ENCODE measurements around the gene AKAP13.

AKAP13 gene

DNA sequence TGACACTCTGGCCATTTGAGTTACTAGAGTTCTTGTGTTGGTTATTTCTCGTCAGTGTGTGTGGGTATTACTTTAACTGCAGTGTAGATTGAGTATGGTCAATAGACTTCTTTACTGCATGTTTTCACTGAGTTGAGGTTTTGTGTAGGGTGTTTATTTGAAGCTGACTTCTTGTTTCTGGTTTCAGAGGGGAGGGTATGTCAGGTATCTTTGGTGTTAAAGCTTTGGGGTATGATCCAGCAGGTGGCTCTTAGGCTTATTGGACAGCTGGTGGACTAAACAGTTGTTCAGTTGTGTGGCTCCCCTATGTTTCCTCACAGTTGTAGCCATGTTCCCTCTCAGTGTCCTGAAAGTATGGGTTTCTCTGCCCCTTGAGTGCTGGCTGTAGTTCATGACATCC, 72.0 kb downstream of the AKAP13 start:
- Mint-ChIP-seq H3K9me3 (peaks cover 47% of the 10 kb centered on the region), H3K27ac (peak overlapping the region in 2 of 3 experiments; percentile 2 to 32), H3K36me3 (ENCODE audit: low read depth) (peaks cover 56% of the 10 kb centered on the region), H3K4me1 (peaks cover 36% of the 10 kb centered on the region), H3K27me3 (ENCODE audit: low read depth) (no peaks in the 10 kb centered on the region), H3K4me3 (no peak overlapping the region)
- TF ChIP-seq, protein P1, sequence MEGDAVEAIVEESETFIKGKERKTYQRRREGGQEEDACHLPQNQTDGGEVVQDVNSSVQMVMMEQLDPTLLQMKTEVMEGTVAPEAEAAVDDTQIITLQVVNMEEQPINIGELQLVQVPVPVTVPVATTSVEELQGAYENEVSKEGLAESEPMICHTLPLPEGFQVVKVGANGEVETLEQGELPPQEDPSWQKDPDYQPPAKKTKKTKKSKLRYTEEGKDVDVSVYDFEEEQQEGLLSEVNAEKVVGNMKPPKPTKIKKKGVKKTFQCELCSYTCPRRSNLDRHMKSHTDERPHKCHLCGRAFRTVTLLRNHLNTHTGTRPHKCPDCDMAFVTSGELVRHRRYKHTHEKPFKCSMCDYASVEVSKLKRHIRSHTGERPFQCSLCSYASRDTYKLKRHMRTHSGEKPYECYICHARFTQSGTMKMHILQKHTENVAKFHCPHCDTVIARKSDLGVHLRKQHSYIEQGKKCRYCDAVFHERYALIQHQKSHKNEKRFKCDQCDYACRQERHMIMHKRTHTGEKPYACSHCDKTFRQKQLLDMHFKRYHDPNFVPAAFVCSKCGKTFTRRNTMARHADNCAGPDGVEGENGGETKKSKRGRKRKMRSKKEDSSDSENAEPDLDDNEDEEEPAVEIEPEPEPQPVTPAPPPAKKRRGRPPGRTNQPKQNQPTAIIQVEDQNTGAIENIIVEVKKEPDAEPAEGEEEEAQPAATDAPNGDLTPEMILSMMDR (IDR thresholded peaks at IDR 0.05; ENCODE audit: unreplicated experiment in 3 of 3), result no peak

DNA sequence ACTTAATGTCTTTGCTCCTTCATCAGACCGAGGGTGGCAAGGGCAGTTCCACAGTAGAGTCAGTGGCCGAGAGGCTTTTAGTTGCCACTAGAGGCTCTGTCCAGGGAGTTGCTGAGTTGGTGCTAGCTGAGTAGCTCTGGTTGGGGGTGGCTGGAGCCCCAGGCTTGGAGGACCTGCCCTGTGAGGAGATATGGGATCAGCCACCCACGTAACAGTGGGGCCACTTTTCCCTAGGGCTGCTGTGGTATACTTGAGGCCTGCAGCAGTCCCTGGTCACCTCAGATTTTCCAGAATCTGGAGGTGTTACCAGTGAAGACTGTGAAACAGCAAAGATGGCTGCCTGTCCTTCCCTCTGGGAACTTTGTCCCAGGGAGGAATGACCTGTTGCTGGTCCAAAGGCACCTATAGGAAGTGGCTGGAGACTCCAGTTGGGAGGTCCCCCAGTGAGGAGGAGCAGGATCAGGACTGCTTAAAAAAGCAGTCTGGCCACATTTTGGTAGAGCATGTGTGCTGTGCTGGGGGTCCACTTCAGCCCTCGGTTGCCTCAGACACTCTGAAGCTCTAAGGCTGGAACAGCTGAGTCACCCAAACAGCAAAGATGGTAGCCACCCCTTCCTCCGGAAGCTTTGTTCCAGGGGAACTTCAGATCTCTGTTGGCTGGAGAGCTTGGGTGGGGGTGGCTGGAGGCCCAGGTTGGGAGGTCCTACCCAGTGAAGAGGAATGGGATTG, 72.9 kb downstream of the AKAP13 start:
- Mint-ChIP-seq H3K9me3 (peaks cover 38% of the 10 kb centered on the region), H3K27ac (no peak overlapping the region), H3K36me3 (ENCODE audit: low read depth) (peaks cover 49% of the 10 kb centered on the region), H3K27me3 (ENCODE audit: low read depth) (no peaks in the 10 kb centered on the region), H3K4me3 (no peak overlapping the region), H3K4me1 (peaks cover 38% of the 10 kb centered on the region)
- TF ChIP-seq, protein P1 (IDR thresholded peaks at IDR 0.05; ENCODE audit: unreplicated experiment in 3 of 3), result no peak

DNA sequence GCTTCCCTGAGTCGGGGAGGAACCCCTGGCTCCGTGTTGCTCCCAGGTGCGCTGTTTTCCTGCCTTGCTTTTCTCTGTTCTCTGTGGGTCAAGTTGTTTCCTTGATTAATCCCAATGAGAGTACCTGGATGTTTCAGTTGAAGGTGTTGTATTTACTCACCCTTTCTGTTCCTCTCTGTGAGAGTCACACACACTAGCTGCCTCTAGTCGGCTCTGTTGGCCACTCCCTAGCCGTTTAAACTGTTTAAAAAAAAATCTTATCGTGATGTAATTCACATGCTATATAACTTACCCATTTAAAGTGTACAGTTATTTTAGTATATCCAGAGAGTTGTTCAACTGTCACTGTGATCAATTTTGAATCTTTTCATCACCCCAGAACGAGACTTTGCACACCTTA, 74.0 kb downstream of the AKAP13 start:
- Mint-ChIP-seq H3K9me3 (peaks cover 32% of the 10 kb centered on the region), H3K4me3 (no peak overlapping the region), H3K27ac (peak overlapping the region; percentile 9 to 32 (median 11)), H3K27me3 (ENCODE audit: low read depth) (no peaks in the 10 kb centered on the region), H3K36me3 (ENCODE audit: low read depth) (peaks cover 41% of the 10 kb centered on the region), H3K4me1 (peaks cover 42% of the 10 kb centered on the region)
- TF ChIP-seq, protein P1 (IDR thresholded peaks at IDR 0.05; ENCODE audit: unreplicated experiment in 3 of 3), result no peak

DNA sequence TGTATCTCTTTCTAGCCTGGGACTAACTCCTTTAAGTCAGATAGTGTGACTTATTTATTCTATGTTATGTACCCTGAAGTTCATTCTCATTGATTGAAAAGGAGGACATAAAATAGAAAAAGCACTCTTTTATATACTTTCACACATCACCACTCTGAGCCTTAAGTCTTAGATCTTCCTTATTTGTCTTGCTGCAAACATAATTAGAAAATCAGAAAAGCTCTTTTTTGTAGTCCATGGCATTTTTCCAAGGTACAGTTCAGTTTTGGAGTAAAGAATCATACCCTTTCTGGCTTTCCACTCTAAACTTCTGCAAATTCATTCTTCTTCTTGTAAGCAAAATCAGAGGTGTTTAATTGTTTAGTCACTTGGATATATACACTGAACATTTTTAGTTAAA, 75.5 kb downstream of the AKAP13 start:
- TF ChIP-seq, protein P1 (IDR thresholded peaks at IDR 0.05; ENCODE audit: unreplicated experiment in 3 of 3), result no peak
- Mint-ChIP-seq H3K27ac (peak overlapping the region in 2 of 3 experiments; percentile 13 to 17), H3K4me1 (peaks cover 55% of the 10 kb centered on the region), H3K36me3 (ENCODE audit: low read depth) (peaks cover 26% of the 10 kb centered on the region), H3K27me3 (ENCODE audit: low read depth) (no peaks in the 10 kb centered on the region), H3K4me3 (no peak overlapping the region), H3K9me3 (peaks cover 17% of the 10 kb centered on the region)

DNA sequence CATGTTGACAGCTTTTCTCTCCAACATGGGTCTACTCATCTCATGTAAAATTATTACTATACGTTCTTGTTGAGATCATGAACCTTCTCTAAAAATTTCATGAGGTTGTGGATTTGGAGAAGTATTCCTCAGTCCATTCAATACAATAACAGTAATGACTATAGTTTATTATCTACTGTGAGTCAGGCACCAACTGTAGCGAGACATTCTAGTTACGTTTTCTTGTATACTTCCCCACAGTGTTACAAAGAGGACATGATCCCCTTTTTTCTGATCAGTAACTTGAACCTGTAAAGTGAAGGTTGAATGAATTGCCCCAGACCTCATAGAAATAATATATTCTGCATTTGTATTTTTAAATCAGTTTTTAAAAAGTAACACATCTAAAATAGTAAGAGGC, 76.4 kb downstream of the AKAP13 start:
- Mint-ChIP-seq H3K27ac (no peak overlapping the region), H3K27me3 (ENCODE audit: low read depth) (no peaks in the 10 kb centered on the region), H3K4me3 (no peak overlapping the region), H3K4me1 (peaks cover 59% of the 10 kb centered on the region), H3K36me3 (ENCODE audit: low read depth) (peaks cover 17% of the 10 kb centered on the region), H3K9me3 (peaks cover 8% of the 10 kb centered on the region)
- TF ChIP-seq, protein P1 (IDR thresholded peaks at IDR 0.05; ENCODE audit: unreplicated experiment in 3 of 3), result no peak

DNA sequence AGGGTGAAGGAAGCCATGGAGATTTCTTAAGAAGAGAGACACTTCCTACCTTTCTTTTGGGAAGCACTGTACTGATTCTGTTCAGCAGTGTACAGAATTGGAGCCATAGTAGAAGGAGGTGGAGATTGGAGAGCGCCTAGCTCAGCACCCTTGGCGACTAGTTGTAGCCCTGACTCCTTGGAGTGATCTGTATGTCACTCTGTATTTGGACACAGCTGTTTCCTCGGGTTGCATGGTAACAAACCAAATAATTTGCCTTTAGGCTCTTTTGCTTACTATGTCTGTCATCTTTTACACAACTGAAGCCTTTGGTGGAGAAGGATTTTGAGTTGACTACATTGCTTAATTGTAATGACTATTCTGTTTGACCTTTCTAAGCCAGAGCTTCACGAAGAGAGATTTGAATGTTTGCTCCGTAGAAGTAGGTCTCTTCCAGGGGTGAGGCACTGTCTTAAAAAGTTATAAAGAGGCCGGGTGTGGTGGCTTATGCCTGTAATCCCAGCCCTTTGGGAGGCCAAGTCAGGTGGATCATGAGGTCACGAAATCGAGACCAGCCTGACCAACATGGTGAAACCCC, 77.1 kb downstream of the AKAP13 start:
- Mint-ChIP-seq H3K27ac (no peak overlapping the region), H3K4me1 (peaks cover 57% of the 10 kb centered on the region), H3K27me3 (ENCODE audit: low read depth) (no peaks in the 10 kb centered on the region), H3K36me3 (ENCODE audit: low read depth) (peaks cover 15% of the 10 kb centered on the region), H3K9me3 (peaks cover 1% of the 10 kb centered on the region), H3K4me3 (no peak overlapping the region)
- TF ChIP-seq, protein P1 (IDR thresholded peaks at IDR 0.05; ENCODE audit: unreplicated experiment in 3 of 3), result no peak
